Thyroid gland (tissue), 4 donors: ENCODE results near the gene SPOCK1.

Experiments
- POLR2A ChIP-seq, 2 donors: fragments of 450-650 bp; IDR thresholded peaks; one replicate each; pipeline ENCODE4 v1.6.1; 2017; ENCODE audit warnings: antibody characterized with exemption in 2 of 2, mild to moderate bottlenecking in 2 of 2, moderate library complexity in 1 of 2
- TF ChIP-seq, protein P1 (sequence below), 6 experiments: fragments of 200-600 bp in 3 of 6; fragments of 450-650 bp in 3 of 6; sonication (generic) in 3 of 6; IDR thresholded peaks; one replicate each; pipeline ENCODE4 v1.5.1; 2016 to 2019; ENCODE audit warnings: antibody characterized with exemption in 6 of 6, mild to moderate bottlenecking in 2 of 6, inconsistent platforms in 1 of 6, moderate library complexity in 1 of 6

DNA sequence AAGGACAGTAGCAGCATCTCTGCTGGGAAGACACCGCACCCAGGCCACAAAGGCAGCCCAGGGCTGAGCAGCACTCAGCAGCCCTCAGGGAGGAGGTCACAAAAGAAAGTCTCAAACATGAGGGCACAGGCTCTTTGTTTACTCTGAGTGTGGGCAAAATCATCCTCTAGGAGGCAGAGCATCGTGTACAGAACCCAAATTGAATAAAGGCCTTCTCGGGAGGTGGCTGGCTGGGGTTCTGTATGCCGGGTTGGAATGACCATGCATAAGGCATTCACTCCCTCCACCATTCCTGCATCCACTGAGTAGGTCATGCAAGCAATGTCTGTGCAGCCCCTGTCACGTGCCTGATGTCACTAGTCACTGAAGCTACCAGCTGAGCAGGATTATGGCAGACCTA is 412.8 kb downstream of the SPOCK1 start:
- TF ChIP-seq, protein P1, sequence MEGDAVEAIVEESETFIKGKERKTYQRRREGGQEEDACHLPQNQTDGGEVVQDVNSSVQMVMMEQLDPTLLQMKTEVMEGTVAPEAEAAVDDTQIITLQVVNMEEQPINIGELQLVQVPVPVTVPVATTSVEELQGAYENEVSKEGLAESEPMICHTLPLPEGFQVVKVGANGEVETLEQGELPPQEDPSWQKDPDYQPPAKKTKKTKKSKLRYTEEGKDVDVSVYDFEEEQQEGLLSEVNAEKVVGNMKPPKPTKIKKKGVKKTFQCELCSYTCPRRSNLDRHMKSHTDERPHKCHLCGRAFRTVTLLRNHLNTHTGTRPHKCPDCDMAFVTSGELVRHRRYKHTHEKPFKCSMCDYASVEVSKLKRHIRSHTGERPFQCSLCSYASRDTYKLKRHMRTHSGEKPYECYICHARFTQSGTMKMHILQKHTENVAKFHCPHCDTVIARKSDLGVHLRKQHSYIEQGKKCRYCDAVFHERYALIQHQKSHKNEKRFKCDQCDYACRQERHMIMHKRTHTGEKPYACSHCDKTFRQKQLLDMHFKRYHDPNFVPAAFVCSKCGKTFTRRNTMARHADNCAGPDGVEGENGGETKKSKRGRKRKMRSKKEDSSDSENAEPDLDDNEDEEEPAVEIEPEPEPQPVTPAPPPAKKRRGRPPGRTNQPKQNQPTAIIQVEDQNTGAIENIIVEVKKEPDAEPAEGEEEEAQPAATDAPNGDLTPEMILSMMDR (IDR thresholded peaks at IDR 0.05), result no peak
- no peak for TF ChIP-seq POLR2A (IDR thresholded peaks at IDR 0.05)
